Transverse colon (tissue), 4 donors: ENCODE measurements around the gene FBXL2.

Experiments
- EP300 ChIP-seq: sonication (generic); formaldehyde crosslinking; IDR thresholded peaks from one replicate; pipeline ENCODE4 v1.6.1; 2017; ENCODE audit warnings: antibody characterized with exemption, low read depth
- POLR2A ChIP-seq: fragments of 450-650 bp; IDR thresholded peaks from one replicate; pipeline ENCODE4 v1.6.1; 2016; ENCODE audit warnings: antibody characterized with exemption, mild to moderate bottlenecking, moderate library complexity
- POLR2AphosphoS5 ChIP-seq, 3 donors: sonication (generic); formaldehyde crosslinking; IDR thresholded peaks; one replicate each; pipeline ENCODE4 v1.6.1; 2016; ENCODE audit warnings: antibody characterized with exemption in 3 of 3
- TF ChIP-seq, protein P1 (sequence below), 5 experiments: fragments of 200-600 bp in 3 of 5; fragments of 450-650 bp in 2 of 5; sonication (generic) in 3 of 5; IDR thresholded peaks; 1 replicate in 2 of 5; 2 replicates in 3 of 5; pipeline ENCODE4 v1.5.1; 2016 to 2017; ENCODE audit warnings: antibody characterized with exemption in 5 of 5, inconsistent platforms in 3 of 5, mild to moderate bottlenecking in 2 of 5, moderate library complexity in 1 of 5

- TF ChIP-seq EP300 (no peak), POLR2A (no peak), POLR2AphosphoS5 (IDR thresholded peaks at IDR 0.05) (no peak)
- TF ChIP-seq, protein P1, sequence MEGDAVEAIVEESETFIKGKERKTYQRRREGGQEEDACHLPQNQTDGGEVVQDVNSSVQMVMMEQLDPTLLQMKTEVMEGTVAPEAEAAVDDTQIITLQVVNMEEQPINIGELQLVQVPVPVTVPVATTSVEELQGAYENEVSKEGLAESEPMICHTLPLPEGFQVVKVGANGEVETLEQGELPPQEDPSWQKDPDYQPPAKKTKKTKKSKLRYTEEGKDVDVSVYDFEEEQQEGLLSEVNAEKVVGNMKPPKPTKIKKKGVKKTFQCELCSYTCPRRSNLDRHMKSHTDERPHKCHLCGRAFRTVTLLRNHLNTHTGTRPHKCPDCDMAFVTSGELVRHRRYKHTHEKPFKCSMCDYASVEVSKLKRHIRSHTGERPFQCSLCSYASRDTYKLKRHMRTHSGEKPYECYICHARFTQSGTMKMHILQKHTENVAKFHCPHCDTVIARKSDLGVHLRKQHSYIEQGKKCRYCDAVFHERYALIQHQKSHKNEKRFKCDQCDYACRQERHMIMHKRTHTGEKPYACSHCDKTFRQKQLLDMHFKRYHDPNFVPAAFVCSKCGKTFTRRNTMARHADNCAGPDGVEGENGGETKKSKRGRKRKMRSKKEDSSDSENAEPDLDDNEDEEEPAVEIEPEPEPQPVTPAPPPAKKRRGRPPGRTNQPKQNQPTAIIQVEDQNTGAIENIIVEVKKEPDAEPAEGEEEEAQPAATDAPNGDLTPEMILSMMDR (IDR thresholded peaks at IDR 0.05): no peak
These were observed 21.0 kb upstream of the FBXL2 start for GRCh38 chr3:33256249-33256648.
